GM21786 (cell line): ENCODE results near the gene USP40.

Experiments
- ATAC-seq: cut with Tn5 transposase; IDR thresholded peaks from one replicate; pipeline ENCODE4 v1.9.1; 2021; ENCODE audit not compliant: unreplicated experiment

The USP40 gene

DNA sequence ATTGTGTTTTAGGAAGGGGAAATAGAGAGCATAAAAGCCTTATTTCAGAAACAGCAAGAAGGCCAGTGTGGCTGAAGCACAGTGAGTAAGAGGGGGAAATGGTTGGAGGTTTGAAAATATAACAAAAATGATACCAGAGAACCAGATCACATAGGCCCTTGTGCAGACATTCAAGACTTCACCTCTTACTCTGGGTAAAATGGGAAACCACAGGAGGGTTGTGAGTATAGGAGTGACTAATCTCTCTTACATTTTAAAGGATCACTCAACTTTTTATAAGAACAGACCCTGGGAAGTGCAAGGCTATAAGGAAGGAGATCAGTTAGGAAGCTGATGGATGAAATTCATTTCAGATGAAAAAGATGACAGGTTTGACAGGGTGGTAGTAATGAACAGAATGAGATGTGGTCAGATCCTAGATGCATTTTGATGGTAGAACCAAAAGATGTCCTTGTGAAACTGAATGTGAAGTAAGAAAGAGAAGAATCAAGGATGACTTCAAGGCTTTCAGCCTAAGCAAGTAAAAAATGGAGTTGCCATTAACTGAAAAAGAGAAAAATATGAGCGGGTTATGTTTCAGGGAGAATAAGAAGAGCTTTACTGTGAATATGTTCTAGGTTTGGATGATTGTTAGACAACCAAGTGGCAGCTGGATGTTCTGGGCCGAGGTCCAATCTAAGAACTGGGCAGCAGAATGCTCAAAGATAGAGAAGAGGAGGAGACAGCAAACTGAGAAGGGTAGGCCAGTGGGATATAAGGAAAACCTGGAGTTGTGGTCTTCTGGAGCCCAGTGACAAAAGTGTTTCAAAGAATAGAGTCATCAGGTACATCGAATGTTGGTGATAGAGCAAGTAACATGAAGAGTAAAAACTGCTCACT, 65.1 kb downstream of the USP40 start:
- ATAC-seq: no peak

DNA sequence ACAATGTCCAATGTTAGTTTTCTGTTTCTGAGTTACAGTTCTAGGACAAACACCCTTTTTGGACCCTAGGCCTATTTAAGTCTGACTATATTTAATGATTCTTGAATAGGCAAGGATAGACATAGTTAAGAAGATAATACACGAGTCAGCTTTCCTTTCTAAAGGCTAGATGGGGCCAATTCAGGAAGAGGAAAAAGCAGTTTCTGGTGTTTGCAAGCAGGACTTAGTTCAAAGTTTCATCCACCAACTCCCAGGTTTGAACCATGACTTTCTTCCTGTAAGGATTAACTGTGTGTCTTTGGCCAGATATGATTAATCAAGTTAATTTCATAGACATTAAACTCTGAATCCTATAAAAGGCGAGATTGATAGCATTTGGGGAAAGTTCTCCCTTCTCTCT, 66.7 kb downstream of the USP40 start:
- ATAC-seq: no peak

DNA sequence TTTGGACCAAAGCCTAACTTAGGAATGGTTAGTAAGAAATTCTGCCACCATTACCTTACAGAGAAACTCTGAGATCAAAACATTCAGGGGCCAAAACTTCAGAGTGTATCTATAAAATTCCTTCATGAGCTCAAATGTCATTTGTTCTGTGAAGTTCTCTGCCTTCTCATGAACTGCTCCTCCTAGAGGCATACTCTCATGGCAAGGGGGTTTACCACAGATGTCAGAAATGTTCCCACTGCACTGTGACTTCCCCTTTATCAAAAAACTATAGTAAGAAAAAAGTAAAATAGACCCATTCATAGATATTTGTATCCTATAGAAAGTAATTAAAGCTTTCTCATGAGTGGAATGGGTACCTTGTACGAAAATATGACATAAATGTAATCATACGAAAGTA, 68.5 kb downstream of the USP40 start:
- ATAC-seq: no peak

DNA sequence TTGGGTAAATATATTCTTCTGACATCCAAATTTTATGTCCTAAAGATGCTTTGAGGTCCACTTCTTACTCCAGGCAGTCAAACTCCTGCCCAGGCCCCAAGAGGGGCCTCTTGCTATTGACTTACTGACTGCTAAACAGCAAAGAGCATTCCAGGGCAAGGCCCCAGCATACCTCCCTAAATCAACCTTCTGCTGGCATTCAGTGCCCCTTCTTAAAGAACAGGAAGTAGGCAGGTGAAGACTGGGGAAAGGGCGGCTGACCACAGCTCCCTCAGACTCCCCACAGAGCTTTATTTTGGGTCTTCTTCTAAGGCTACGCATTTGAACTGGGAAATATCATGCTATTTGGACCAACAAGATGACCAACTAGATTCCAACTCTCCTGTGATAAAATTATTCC, 68.9 kb downstream of the USP40 start:
- no peak for ATAC-seq

DNA sequence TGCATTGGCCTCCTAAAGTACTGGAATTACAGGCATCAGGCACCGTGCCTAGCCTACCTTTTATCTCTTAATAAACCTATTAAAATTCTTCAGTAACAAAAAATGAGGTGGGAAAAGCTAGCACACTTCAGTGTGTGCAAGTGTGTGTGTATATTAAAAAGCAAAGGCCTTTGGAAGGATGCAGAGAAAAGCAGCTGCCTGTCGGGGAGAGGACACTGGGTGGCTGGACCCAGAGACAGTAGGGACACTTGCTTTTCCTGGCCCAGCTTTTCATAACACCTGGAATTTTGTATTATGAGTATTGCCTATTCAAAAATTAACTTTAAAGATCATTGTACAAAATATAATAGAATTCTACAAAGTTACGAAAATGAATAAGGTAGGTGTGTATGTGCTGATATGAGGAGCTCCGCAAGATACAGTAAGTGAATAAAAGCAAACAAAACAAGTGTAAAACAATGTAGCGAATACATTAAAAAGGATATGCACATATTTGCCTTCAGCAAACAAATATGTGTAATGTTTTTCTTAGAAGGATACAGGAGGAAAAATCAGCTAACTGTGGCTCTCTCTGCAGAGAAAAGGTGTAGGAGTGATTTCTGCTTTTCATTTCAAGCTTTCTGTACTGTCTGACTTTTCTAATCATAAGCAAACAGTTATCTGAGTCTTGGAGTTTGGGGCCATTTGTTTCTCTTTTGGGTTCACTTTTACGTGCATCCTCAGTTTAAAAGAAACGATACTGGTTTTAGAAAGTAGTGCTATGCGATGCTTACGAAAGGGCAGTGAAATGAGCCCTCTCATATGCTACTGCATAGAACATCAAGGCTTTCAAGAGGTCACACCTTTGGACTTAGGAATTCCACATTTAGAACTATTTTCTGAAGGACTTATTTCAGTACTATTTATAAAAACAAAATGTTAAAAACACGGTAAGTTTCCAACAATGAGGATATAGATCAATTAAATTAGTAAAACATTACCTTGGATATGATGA, 70.8 kb downstream of the USP40 start:
- ATAC-seq: no peak

DNA sequence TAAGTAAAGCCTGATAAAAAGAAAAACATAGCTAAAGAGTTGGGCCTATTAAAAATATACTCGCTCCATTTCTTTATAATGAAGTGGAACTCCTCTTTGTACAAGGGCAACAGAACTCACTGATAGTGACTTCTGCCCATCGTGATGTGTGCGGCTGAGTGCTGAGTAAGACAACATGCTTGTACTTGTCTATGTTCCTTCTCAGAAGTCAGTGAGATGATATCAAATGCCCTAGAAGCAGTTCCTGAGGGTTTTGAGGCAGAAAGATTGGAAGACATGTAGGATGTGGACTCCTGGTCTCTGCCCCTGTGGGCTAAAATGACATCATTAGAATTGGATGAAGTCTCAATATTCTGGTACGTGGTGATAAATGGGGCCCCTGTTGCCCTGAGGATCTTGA, 73.8 kb downstream of the USP40 start:
- ATAC-seq: no peak

DNA sequence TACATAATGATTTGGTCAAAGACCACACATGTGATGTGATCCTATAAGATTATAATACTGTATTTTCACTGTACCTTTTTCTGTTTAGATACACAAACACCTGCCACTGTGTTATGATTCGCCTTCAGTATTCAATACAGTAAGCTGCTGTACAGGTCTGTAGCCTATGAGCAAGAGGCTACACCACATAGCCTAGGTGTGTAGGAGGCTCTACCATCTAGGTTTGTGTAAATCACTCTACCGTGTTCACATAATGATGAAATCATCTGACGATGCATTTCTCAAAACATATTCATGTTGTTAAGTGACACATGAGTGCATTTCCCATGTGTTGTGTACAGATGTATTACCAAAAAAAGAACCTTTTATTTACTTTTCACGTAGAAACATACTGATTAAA, 74.5 kb downstream of the USP40 start:
- no peak for ATAC-seq

DNA sequence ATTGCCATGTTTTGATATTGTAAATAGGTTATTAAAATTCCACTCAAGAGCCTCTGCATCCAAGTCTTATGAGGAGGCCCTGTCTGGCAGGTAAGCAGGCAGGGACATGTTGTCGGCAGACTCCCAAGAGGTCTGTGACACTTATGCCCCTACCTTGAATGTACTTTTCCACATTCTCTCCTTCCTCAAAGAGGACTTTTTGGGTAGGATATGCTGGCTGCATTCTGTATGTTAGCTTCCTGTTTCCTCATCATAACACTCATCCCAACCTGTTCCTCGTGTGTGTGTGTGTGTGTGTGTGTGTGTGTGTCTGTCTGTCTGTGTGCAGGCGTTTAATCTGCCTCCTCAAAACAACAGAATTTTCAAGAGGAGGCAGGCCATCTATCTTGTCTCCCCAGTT, 75.3 kb downstream of the USP40 start:
- ATAC-seq: no peak

DNA sequence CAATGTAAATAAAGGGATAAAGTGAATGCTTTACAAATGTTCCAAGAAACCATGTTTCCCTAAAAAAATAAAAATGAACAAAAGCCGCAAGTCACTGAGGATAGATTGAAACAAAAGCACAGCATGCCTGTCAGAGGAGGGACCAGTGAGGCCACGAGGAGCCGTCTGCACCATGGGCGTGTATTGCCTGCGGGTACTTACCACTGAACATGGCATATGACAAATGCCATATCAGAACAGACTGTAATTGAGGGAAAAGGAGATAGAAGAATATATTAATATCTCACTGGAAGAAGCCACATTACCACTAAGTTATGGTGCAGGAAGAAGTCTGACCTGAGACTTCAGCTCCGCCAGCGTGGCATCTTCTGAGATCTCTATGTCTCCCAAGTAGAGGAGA, 75.8 kb downstream of the USP40 start:
- ATAC-seq: no peak

DNA sequence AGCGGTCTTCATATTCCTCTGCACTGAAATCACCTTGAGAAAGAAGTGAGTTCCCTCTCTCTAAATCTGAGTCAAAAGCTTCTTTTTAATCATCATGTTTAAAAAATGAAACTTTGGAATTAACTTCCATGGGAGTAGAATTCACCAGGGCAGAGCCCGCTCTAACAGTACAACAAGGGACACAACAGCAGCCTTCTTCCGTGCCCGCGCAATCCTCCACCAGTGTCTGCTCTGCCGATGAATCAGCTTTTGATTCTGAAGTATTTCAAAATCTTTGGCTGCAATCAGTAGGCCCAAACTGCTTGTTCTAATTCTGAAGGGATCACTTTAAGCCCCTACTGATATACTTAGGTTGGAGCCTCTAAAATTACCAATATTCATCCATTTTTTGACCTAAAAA, 76.9 kb downstream of the USP40 start:
- ATAC-seq: no peak

DNA sequence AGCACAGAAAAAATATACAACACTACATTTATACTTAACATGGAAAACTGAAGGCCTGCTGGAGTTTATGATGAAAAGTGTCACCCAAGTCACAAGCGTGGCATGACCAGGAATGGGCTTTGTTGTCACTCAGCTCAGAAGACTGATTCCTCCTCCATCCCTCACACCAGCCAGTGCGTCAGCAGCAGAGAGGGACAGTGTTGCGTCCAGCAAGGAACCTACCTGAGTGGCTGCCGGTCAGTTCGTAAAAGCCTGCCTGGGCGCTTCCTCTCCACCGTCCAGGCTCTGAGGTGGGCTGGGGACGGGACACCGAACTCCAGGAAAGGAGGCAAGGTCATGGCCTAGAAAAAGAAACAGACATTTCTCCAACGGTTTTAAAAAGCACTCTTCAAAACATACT, 77.4 kb downstream of the USP40 start:
- no peak for ATAC-seq

DNA sequence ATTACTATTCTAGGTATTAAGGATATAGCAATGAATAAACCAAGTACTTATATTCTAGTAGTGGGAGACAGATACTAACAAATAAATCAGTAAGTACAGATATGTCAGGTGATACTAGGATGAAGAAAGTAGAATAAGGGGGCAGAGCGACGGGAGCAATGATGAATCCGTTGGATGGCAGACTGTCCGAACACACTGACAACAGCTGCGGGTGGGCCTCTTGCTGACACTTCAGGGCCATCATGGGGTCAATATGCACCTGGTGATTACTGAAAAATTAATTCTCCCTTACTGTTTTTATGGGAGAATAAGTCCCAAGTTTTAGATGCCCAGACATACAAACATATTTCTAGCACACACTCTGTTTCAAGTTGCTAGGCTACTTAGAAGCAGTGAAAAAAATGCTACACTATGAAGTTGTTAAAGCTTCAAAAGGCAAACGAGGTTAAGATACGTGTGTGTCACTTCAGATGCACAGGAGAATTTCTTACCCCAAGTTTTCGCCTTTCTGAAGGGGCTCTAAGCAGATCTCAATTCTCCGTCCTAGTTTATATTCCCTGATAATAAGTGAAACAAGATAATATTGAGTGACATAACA, 78.7 kb downstream of the USP40 start:
- no peak for ATAC-seq

DNA sequence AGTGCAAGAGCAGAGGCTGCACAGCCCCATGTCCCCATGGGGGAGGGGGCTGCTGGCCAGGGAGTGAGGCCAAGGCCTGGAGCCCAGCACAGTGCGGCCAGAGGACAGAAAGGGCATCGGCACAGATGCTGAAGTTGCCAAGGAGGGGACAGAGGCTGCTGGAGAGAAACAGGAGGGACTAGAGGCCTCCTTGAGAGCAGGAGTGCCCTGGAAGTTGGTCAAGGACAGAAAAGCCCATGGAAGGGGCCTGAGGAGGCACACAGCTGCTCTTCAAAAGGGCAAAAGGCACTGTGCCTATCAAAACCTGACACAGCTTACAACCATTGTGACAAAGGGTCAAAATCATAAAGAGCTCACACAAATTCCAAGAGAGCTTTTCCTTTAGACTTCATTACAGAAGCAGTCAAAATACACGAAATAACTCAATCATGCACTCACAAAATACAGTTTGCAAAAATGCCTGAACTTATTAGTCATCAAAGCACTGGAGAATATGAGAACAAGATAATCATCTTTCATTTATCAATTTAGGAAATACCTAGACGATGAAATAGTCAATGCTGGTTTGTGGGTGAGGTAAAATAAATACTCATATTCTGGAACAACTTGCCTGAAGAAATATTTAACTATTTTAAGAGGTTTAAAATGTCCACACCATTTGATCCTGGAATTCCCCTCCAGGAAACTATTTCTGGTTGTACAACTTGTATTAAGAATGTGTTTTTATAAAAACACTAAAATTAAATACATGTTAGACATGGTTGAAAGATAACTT, 79.6 kb downstream of the USP40 start:
- no peak for ATAC-seq

DNA sequence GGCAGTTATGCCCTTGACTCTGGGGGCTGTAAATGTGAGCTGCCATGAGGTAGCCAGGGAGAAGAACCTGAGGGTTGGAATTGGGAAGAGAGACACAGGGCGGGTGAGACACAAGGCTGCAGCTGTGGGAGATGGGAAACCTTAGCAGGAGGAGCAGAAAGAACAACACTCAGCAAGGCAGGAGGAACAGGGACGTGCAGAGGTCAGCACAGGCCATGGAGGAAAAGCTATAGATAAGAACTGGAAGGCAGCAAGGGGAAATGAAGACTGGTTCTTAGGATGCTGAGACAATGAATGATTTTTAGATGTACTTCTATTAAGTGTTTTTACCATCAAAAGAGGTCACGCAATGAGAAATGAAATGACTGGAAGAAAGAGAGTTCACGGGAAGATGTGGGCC, 80.2 kb downstream of the USP40 start:
- no peak for ATAC-seq

DNA sequence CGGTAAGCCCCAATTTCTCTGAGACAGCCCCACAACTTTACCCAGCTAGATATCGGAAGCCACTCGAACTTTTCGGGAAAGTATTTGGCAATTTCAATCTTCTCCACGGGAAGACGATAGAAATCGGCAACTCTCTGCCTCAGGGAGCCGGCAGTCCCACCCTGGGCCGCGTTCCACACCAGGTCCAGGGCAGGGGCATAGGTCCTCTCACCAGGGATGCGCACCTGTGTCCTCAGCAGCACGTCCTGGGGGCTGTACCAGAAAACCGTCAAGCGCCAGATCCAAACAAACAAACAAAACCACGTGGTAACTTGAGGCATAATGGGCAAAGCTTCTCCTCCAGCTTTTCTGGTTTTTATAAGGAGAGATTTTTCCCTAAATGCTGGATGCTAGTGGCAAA, 80.9 kb downstream of the USP40 start:
- no peak for ATAC-seq

DNA sequence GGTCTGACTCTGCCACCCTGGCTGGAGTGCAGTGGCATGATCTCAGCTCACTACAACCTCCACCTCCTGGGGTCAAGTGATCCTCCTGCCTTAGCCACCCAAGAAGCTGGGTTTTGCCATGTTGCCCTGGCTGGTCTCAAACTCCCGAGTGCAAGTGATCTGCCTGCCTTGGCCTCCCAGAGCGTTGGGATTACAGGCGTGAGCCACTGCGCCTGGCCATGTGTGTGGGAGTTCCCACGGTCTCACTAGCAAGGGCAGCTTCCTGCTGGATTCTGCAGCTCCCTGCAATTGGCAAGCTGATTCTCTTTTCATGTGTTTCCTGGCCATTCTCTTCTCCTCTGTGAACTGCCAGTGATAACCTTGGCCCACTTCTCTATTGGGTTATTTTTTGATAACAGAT, 84.0 kb downstream of the USP40 start:
- no peak for ATAC-seq

DNA sequence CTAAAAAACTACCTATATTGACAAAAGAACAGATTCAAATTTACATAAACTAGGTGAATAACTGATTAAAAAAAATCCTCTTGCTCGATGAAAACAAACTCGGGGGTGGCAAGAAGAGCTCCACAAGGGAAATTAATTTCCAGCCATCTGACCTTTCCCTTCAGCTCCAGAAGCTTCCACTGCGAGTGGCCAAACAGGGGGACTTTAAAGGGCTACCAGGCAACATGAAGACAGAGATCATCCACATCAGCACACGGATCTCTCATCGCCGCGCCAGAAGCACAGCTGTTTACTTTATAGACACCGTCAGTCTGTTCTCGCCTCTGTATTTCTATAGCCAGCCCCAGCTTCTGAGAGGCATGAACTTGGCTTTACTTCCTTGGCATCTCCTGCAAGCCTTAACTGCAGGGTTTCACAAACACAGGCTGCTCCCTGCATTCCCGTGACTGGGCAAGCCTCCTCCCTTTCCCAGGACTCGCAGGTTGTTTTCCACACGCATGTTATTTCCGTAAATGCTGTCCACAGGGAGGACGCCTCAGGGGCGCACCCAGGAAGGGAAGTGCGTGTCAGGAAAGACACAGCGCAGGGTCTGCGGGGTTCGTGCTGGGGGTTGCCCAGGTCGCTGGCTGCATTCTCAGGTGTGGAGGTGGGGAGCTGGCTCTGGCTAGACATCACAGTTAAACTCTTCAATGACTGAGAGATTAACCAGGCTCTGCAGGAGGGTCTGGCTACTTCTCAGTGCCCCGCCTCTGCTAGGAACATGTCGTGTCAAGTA, 85.0 kb downstream of the USP40 start:
- no peak for ATAC-seq

DNA sequence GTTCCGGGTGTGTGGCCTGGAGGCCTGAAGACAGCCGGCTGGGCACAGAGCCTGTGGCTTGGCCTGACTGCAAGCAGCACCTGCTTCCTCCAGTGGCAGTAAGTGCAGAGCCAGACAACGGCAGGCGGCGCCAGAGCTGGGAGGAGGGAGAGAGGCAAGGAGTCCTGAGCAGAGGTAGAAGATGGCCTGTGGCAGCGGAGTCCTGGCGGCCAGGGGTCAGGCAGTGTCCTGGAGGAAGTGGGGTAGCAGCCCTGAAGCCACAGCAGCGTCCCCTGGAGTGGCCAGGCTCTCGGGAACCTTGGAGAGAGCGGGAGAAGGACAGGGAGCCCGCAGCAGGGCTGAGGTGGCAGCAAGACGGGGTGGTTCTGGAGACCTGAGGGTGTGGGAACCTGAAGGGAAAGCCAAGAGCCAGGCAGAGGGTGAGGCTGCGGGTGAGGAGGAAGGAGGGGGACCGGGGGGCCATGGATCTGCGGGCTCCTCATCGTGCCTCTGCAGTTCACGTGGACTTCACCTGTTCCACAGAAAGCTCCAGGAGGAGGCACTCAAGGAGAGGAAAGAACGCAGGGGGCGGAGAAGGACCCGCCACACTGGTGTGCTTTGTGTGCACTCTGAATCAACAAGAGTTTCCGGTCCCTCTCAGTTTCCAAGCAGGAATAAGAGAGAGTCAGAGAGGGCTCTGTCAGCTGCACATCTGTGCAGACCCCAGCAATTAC, 85.9 kb downstream of the USP40 start:
- ATAC-seq: no peak
